HCT116 (cell line): ENCODE data around the gene CIDEA. TPM values are rescaled to one million over a fixed set of nuclear protein-coding genes. Genes with fewer than 3 reads are reported as not detected.
"Not testable (repeated sequence)": the region's sequence is repeated elsewhere in the genome, so short reads cannot be mapped to it uniquely, and the experiment has no call there.

ENCODE experiments used
- ATAC-seq: fragments of 200-7000 bp; cut with Tn5 transposase; 2 replicates; pipeline ENCODE4 v1.9.1; 2020; ENCODE audit warnings: mild to moderate bottlenecking, moderate library complexity
- BruUV-seq: library from RNA; stranded (reverse); fragments of 400-500 nt; replicated peaks from 2 replicates; lab custom pipeline; 2021; lab: Mats Ljungman, UMichigan
- CTCF ChIA-PET: fragments of 300-600 bp; sonication (Branson Sonifier 250); formaldehyde crosslinking; loops from one replicate; lab custom pipeline; 2021; ENCODE audit warnings: antibody characterized with exemption; lab: Charles Lee
- POLR2A ChIA-PET: fragments of 300-600, 350-600 bp; sonication (Branson Sonifier 250); formaldehyde crosslinking; loops from one replicate; lab custom pipeline; 2021; ENCODE audit warnings: antibody characterized with exemption; lab: Charles Lee
- RAD21 ChIA-PET, 2 experiments: fragments of 300-600 bp; sonication (Branson Sonifier 250); formaldehyde crosslinking; loops; one replicate each; lab custom pipeline; 2023; ENCODE audit warnings: low total read pairs in 2 of 2; ENCODE audit not compliant: uncharacterized antibody in 2 of 2, unreplicated experiment in 2 of 2, low non-redundant PET in 1 of 2; lab: Charles Lee
- DNase-seq: peaks from one replicate; pipeline ENCODE4 v3.0.0-alpha.2; 2010; ENCODE audit warnings: low read depth, low spot score
- H2AFZ ChIP-seq: fragments of 200-600 bp; shearing (Covaris generic), sonication (generic); 2 replicates; pipeline ENCODE4 v1.6.1; 2017; ENCODE audit warnings: low read depth, mixed run types, mixed read lengths, antibody characterized with exemption, low read length; ENCODE audit not compliant: poor library complexity, severe bottlenecking
- H3K27ac ChIP-seq: 2 replicates; pipeline ENCODE4 v1.5.1; 2012; ENCODE audit warnings: low read depth, low read length
- H3K27me3 ChIP-seq: fragments of 200-600 bp; sonication (generic); 2 replicates; pipeline ENCODE4 v1.6.1; 2016; ENCODE audit warnings: mixed run types, low read length, mixed read lengths; ENCODE audit not compliant: insufficient read depth
- H3K36me3 ChIP-seq, 2 experiments: fragments of 200-500 bp in 1 of 2; fragments of 200-600 bp in 1 of 2; sonication (Bioruptor generic) in 1 of 2; sonication (generic) in 1 of 2; 2 replicates each; pipeline versions ENCODE4 v1.5.1 to v1.6.1; 2014 to 2016; ENCODE audit warnings: low read length in 2 of 2, inconsistent platforms in 1 of 2, mixed read lengths in 1 of 2, mixed run types in 1 of 2; ENCODE audit not compliant: insufficient read depth in 2 of 2, control insufficient read depth in 1 of 2
- H3K4me1 ChIP-seq, 2 experiments: fragments of 200-600 bp in 1 of 2; sonication (generic) in 1 of 2; 2 replicates each; pipeline versions ENCODE4 v1.5.1 to v1.6.1; 2012 to 2017; ENCODE audit warnings: low read length in 2 of 2, inconsistent platforms in 1 of 2, mild to moderate bottlenecking in 1 of 2, mixed read lengths in 1 of 2, mixed run types in 1 of 2, moderate library complexity in 1 of 2; ENCODE audit not compliant: insufficient read depth in 2 of 2, control insufficient read depth in 1 of 2
- H3K4me2 ChIP-seq: fragments of 200-600 bp; sonication (generic); 2 replicates; pipeline ENCODE4 v1.6.1; 2017; ENCODE audit warnings: mixed run types, low read length, mixed read lengths
- H3K4me3 ChIP-seq, 2 experiments: fragments of 200-600 bp in 1 of 2; sonication (generic) in 1 of 2; replicated peaks in 1 of 2; 2 replicates each; pipeline ENCODE4 v1.5.1; 2011 to 2016; ENCODE audit warnings: low read length in 2 of 2, control low read depth in 1 of 2, low read depth in 1 of 2, mild to moderate bottlenecking in 1 of 2, mixed read lengths in 1 of 2, mixed run types in 1 of 2
- H3K79me2 ChIP-seq: fragments of 200-600 bp; sonication (generic); 2 replicates; pipeline ENCODE4 v1.6.1; 2017; ENCODE audit warnings: mild to moderate bottlenecking, mixed run types, low read length, moderate library complexity, mixed read lengths; ENCODE audit not compliant: insufficient read depth
- H3K9ac ChIP-seq: fragments of 200-600 bp; sonication (generic); 2 replicates; pipeline ENCODE4 v1.6.1; 2016; ENCODE audit warnings: low read length, mixed read lengths
- H3K9me2 ChIP-seq: fragments of 200-600 bp; sonication (generic), shearing (Covaris generic); 2 replicates; pipeline ENCODE4 v1.6.1; 2017; ENCODE audit warnings: mixed run types, mild to moderate bottlenecking, moderate library complexity; ENCODE audit not compliant: insufficient read depth
- H3K9me3 ChIP-seq, 2 experiments: fragments of 200-500 bp in 1 of 2; fragments of 200-600 bp in 1 of 2; sonication (Bioruptor generic) in 1 of 2; sonication (generic) in 1 of 2; 2 replicates each; pipeline ENCODE4 v1.6.1; 2014 to 2017; ENCODE audit warnings: low read length in 2 of 2, mixed read lengths in 2 of 2, inconsistent platforms in 1 of 2, low read depth in 1 of 2, mild to moderate bottlenecking in 1 of 2, mixed run types in 1 of 2, moderate library complexity in 1 of 2; ENCODE audit not compliant: control insufficient read depth in 1 of 2, insufficient read depth in 1 of 2
- H4K20me1 ChIP-seq: fragments of 200-600 bp; sonication (generic), shearing (Covaris generic); 2 replicates; pipeline ENCODE4 v1.6.1; 2017; ENCODE audit warnings: mixed run types, mild to moderate bottlenecking, moderate library complexity; ENCODE audit not compliant: insufficient read depth
- intact Hi-C: fragments of 100-400 bp; cut with micrococcal nuclease; formaldehyde crosslinking; loops from 2 replicates; pipeline ENCODE4 v1.10.0; 2022
- total RNA-seq: library from RNA; stranded (reverse); gene quantifications from one replicate; pipeline ENCODE4 v1.2.1, GENCODE V29; 2021; ENCODE audit not compliant: unreplicated experiment

The CIDEA gene
- total RNA-seq, 1 experiment from 2014 or later = not detected

- H3K9me2 ChIP-seq, ATAC-seq, H3K9me3 ChIP-seq, CTCF ChIA-PET, H3K36me3 ChIP-seq, H3K27ac ChIP-seq, H4K20me1 ChIP-seq, H3K4me2 ChIP-seq, intact Hi-C loops, BruUV-seq, H3K4me3 ChIP-seq, H3K27me3 ChIP-seq, H3K79me2 ChIP-seq, H3K9ac ChIP-seq, H2AFZ ChIP-seq, POLR2A ChIA-PET, RAD21 ChIA-PET, H3K4me1 ChIP-seq, DNase-seq: not testable (repeated sequence)
These were observed 25.9 kb upstream of the CIDEA start for GRCh38 chr18:12228308-12228707.

GRCh38 chr18:12230561-12230960 is 23.6 kb upstream of the CIDEA start:
- CTCF ChIA-PET, DNase-seq, H3K9me2 ChIP-seq, H3K4me3 ChIP-seq, H2AFZ ChIP-seq, ATAC-seq, H3K27me3 ChIP-seq, H4K20me1 ChIP-seq, H3K9ac ChIP-seq, H3K4me2 ChIP-seq, intact Hi-C loops, RAD21 ChIA-PET, H3K9me3 ChIP-seq, H3K36me3 ChIP-seq, H3K4me1 ChIP-seq, H3K27ac ChIP-seq, BruUV-seq, H3K79me2 ChIP-seq: not testable (repeated sequence)
- POLR2A ChIA-PET = interaction anchor here (1.1 kb wide), 1 partner anchor 1626 kb away, joined by 3 read pairs; no protein-coding TSS in a partner anchor
